GM13976 (cell line): ENCODE data around the gene FAM163B.

Experiments used
- DNase-seq: peaks from one replicate; pipeline ENCODE4 v3.0.0; 2012; ENCODE audit warnings: low spot score
- in situ Hi-C: fragments of 300-500 bp; cut with MboI; formaldehyde crosslinking; loops from one replicate; pipeline ENCODE4 v1.12.0; 2022; ENCODE audit warnings: low sequenced_read_pairs, mixed read lengths, inconsistent platforms; ENCODE audit not compliant: unreplicated experiment
- TF ChIP-seq, protein P1 (sequence below): IDR thresholded peaks from 2 replicates; pipeline ENCODE4 v1.5.1; 2012; ENCODE audit warnings: borderline replicate concordance, mild to moderate bottlenecking; ENCODE audit not compliant: insufficient read depth; ENCODE audit errors: extremely low read depth, missing control alignments, control extremely low read depth

FAM163B gene

GRCh38 chr9:133603135-133603927 is 5.9 kb downstream of the FAM163B start:
- in situ Hi-C loops = no loop called here
- TF ChIP-seq, protein P1, sequence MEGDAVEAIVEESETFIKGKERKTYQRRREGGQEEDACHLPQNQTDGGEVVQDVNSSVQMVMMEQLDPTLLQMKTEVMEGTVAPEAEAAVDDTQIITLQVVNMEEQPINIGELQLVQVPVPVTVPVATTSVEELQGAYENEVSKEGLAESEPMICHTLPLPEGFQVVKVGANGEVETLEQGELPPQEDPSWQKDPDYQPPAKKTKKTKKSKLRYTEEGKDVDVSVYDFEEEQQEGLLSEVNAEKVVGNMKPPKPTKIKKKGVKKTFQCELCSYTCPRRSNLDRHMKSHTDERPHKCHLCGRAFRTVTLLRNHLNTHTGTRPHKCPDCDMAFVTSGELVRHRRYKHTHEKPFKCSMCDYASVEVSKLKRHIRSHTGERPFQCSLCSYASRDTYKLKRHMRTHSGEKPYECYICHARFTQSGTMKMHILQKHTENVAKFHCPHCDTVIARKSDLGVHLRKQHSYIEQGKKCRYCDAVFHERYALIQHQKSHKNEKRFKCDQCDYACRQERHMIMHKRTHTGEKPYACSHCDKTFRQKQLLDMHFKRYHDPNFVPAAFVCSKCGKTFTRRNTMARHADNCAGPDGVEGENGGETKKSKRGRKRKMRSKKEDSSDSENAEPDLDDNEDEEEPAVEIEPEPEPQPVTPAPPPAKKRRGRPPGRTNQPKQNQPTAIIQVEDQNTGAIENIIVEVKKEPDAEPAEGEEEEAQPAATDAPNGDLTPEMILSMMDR = no peak
- no peak for DNase-seq

GRCh38 chr9:133602277-133602676 is 6.9 kb downstream of the FAM163B start:
- DNase-seq = no peak
- TF ChIP-seq, protein P1 = no peak
- in situ Hi-C loops = no loop called here

DNA sequence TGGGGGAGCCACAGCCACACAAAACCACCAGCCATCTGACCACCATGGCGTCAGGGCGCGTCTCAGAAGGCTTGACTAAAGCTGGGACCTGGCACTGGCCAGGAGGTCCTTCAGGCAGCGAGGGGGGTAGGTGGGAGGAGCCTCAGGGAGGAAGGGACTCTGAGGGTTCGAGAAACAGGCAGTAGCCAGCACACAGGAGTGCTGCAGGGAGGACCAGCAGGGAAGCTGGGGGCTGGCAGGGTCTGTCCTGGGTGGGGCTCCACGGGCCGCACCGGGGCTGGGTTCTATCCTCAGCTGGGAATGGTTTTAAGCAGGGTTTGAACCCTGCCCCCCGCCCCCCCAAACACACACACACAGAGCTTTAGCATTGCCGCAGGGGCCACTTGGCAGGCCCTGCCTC is 7.4 kb downstream of the FAM163B start:
- TF ChIP-seq, protein P1 = no peak
- DNase-seq = no peak
- in situ Hi-C loops = no loop called here

DNA sequence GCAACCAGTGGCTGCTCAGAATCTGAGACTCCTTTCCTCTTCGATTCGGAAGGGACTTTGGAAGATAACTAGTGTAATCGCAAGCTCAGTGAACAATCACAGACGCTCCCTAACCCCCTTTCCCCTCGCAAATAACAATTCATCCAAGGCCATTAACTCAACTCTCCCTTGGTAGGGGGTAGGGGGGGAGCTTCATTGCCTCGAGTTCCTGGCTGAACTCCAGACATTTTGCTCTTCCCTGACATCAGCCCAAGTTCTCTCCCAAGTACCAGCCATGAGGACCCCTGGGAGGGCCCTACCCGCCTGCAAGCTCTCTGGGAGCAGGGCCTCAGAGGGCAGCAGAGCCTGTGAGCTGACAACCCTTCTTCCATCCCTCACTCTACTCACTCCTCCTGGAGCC is 8.4 kb downstream of the FAM163B start:
- no peak for DNase-seq
- in situ Hi-C loops = no loop called here
- TF ChIP-seq, protein P1 = no peak

DNA sequence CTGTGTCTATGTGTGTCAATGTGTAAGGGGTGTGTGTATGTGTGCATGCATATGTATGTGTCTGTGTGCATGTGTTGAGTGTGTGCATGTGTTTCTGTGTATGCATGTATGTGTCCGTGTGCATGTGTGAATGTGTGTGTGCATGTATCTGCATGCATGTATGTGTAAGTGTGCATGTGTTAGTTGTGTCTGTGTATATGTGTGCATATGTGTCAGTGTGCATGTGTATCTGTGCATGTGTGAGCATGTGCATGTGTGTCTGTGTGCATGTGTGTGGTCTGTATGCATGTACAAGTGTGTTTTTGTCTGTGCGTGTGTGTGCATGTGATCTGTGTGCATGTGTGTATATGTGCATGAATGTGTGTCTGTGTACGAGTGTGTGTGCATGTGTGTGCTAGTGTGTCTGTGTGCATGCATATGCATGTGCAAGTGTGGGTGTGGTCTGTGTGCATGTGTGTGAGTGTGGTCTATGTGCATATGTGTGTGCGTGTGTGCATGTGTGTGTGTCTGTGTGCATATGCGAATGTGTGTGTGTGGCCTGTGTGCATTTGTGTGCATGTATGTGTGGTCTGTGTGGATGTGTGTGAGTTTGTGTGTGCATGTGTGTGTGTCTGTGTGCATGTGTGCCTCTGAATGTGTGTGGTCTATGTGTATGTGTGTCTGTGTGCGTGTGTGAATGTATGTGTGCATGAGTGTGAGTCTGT is 9.6 kb downstream of the FAM163B start:
- no peak for DNase-seq
- in situ Hi-C loops = no loop called here
- TF ChIP-seq, protein P1 = no peak

DNA sequence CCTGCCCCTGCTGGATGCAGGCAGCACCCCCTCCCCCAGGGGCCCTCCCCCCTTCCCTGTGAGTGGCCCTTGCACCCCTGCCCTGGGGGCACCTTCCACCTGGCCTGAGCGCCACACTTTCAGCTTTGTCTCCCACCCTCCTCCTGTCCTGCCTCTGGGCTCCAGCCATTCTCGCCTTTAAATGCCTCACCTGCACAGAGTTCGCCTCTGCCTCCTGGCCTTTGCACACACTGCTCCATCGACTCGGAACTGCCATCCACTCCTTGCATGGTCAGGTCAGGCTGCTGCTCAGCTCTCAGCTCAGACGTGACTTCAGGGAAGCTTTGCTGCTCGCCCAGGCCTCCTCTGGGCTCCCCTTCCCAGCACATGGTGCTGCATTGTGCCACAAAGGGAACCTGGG is 10.2 kb downstream of the FAM163B start:
- DNase-seq = no peak
- TF ChIP-seq, protein P1 = no peak
- in situ Hi-C loops = no loop called here
